Muscle of leg (tissue), 11 donors: ENCODE data around the gene CERS6. TPM values are rescaled to one million over a fixed set of nuclear protein-coding genes. Genes with fewer than 3 reads are reported as not detected.

Experiments used
- DNase-seq: peaks from one replicate; pipeline ENCODE4 v3.0.0; 2013
- H3K27ac ChIP-seq: one replicate; pipeline ENCODE4 v1.5.1; 2013; ENCODE audit warnings: mild to moderate bottlenecking, low read length, control low read depth
- H3K27me3 ChIP-seq: one replicate; pipeline ENCODE4 v1.6.1; 2013; ENCODE audit warnings: low read length; ENCODE audit not compliant: control insufficient read depth, insufficient read depth
- H3K36me3 ChIP-seq: one replicate; pipeline ENCODE4 v1.6.1; 2013; ENCODE audit warnings: low read length; ENCODE audit not compliant: control insufficient read depth, insufficient read depth
- H3K4me1 ChIP-seq: one replicate; pipeline ENCODE4 v1.6.1; 2013; ENCODE audit warnings: low read length; ENCODE audit not compliant: control insufficient read depth, insufficient read depth
- H3K4me3 ChIP-seq: one replicate; pipeline ENCODE4 v1.5.1; 2013; ENCODE audit warnings: low read length, control low read depth
- H3K9me3 ChIP-seq: replicated peaks from 2 replicates; pipeline ENCODE4 v1.6.1; 2013; ENCODE audit warnings: low read depth, low read length; ENCODE audit not compliant: control insufficient read depth
- WGBS: methylation state at CpG from one replicate; pipeline ENCODE4 v1.1.5; 2013; ENCODE audit warnings: missing lambda C conversion rate; ENCODE audit not compliant: insufficient coverage; 5-methylcytosine and 5-hydroxymethylcytosine counted together
- polyA plus RNA-seq, 8 donors: library from polyadenylated mRNA; unstranded; fragments of 120-200 nt; gene quantifications; one replicate each; pipeline versions ENCODE4 v1.2.1 to v1.2.3, GENCODE V29; 2013; ENCODE audit warnings: inconsistent platforms in 1 of 8, low replicate concordance in 1 of 8; ENCODE audit not compliant: insufficient read length in 8 of 8, insufficient read depth in 1 of 8
- total RNA-seq: library from RNA; stranded (reverse); fragments of 120-200 nt; gene quantifications from one replicate; pipeline ENCODE4 v1.2.4, GENCODE V29; 2013

CERS6 gene
- total and polyA plus RNA-seq, 9 donors: 21.2 to 54.4 (median 39.0) TPM

GRCh38 chr2:168454737-168455644, 1.1 kb upstream of the CERS6 start:
- no peak overlapping the region for H3K27ac ChIP-seq
- no peaks in the 10 kb centered on the region for H3K27me3 ChIP-seq
- no peak for DNase-seq
- peak overlapping the region; percentile 81 for H3K4me3 ChIP-seq
- 89% methylated on average over 2 of the region's 6 CpGs for WGBS
- H3K9me3 ChIP-seq: peaks cover 2% of the 10 kb centered on the region
- peaks cover 3% of the 10 kb centered on the region for H3K36me3 ChIP-seq
- H3K4me1 ChIP-seq: peaks cover 10% of the 10 kb centered on the region

DNA sequence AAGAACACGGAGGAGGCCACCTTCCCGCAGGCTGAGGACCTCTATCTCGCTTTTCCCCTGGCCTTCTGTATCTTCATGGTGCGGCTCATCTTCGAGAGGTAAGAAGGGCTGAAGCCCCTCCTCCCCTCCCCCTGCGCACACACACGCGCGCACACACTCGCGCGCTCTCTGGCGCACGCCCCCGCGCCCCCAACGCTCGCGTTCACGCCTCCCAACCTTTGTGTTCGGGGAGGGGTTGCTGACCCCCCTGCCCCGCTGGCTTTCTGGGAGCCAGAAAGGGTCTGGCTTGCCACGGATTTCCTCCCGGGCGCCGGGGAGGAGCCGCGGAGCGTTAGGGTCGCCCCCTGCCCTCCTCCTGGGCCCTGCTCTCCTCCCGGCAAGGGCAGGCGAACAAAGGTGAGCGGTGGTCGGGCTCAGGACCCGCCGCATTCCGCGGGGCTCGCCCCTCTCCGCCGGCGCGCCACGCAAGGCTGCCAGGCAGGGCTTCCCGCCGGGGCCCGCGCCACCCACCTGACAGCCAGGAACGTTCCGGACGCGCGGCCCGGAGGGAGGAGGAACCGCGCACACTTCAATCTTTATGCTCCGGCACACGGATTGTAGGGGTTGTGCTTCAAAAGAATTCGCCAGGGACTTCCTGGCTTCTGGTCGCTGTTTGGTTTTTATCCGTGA, 583 bp downstream of the CERS6 start:
- peak overlapping the region; percentile 95 for H3K4me3 ChIP-seq
- WGBS: under 1% methylated on average over 49 of the region's 61 CpGs
- peaks cover 2% of the 10 kb centered on the region for H3K9me3 ChIP-seq
- no peaks in the 10 kb centered on the region for H3K27me3 ChIP-seq
- DNase-seq: peak; percentile 72
- peaks cover 14% of the 10 kb centered on the region for H3K4me1 ChIP-seq
- H3K27ac ChIP-seq: peak overlapping the region; percentile 89
- H3K36me3 ChIP-seq: peaks cover 3% of the 10 kb centered on the region

DNA sequence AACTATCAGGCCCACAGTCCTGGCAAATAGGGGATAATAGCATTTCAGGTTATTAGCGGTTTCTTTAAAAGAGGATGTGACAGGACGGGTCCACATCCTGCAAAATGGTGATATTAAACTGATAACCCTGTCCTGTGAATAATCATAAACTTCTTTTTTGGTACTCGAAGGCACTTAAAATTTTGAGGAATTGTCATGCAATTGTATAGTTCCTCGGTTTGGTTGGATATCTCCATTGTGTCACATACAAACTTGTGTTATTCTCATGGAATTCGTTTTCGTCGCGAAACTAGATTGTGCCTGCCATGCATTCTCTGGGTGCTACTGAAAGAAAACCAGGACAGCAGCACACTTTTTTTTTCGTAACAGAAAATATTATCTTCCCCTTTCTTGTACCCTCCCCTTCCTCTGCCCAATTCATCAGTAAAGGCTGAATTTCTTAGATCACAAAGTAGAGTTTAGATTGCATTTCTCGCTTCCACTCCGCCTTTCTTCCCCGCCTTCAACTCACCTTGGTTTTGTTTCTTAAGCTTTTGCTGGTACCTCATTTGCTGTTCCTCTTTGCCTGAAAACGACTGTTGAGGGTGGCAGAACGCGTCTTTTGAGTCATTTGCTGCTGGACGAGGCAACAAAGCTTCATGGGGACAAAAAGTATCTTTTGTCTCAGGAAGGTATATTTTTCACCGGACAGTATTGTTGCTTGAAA, 1.3 kb downstream of the CERS6 start:
- Histone ChIP-seq H3K36me3 (peaks cover 3% of the 10 kb centered on the region), H3K27ac (no peak overlapping the region), H3K4me3 (peak overlapping the region; percentile 95), H3K9me3 (peaks cover 2% of the 10 kb centered on the region), H3K4me1 (peaks cover 14% of the 10 kb centered on the region), H3K27me3 (no peaks in the 10 kb centered on the region)
- peak; percentile 35 for DNase-seq
- 24% methylated on average over 6 of the region's 17 CpGs for WGBS

DNA sequence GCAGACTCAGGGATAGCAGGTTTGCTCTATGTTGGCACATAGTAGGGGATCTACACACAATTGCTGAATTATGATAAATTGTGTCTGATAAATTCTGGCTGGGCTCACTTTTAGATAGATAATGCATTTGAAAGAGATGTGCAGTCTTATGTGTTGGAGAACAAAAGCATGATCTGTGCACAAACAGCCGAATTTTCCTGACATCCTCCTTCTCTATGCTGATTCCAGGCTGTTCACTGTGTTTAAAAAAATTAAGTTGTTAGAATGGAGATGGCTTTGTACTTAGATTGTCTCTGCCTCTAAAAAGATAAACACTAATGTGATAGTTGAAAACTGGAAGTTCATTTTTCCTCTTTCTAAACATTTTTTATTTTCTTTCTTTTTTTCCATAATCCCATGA, 2.1 kb downstream of the CERS6 start:
- no CpG with 5 or more reads among the region's 1 CpG for WGBS
- peaks cover 3% of the 10 kb centered on the region for H3K36me3 ChIP-seq
- no peak overlapping the region for H3K4me3 ChIP-seq
- no peaks in the 10 kb centered on the region for H3K27me3 ChIP-seq
- H3K4me1 ChIP-seq: peaks cover 14% of the 10 kb centered on the region
- peaks cover 2% of the 10 kb centered on the region for H3K9me3 ChIP-seq
- H3K27ac ChIP-seq: no peak overlapping the region
- DNase-seq: no peak

DNA sequence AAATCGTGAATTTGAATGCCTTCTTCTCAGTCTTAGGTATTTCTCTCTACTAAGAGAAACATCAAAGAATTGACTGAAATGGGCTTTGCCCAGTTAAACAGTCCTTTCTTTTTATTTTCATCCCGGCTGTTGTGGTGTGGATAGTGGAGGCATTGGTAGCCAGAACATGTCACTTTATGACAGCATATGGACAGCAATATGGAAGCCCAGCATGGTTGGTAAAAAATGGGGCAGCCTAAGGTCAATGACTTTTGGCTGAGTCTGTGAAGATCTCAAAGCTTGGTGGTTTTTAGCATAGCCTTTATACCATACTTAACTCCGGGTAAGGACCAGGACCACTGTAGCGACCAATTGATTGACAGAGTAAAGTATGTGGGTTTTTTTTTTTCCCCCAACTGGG, 3.2 kb downstream of the CERS6 start:
- no CpG with 5 or more reads among the region's 4 CpGs for WGBS
- Histone ChIP-seq H3K36me3 (peaks cover 3% of the 10 kb centered on the region), H3K4me3 (no peak overlapping the region), H3K9me3 (peaks cover 2% of the 10 kb centered on the region), H3K27ac (no peak overlapping the region), H3K4me1 (peaks cover 14% of the 10 kb centered on the region), H3K27me3 (no peaks in the 10 kb centered on the region)
- DNase-seq: no peak

DNA sequence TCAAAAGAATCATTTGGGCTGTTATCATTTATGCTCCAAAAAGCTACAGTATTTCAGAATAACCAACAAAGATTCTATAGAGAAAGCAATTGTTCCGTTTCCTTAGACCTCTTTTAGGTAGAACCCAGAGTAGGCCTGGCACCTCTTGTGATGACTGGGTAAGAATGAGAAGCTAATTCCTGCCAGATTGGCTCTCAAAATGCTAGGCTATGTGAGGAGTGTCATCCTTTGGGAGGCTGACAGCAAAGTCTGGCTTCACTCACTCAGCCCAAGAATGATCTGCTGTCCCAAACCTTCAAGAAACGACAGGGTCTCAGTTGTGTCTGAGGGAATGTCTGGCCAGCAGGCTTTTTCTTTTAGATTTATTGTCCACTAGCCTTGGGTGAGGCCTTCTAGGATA, 4.5 kb downstream of the CERS6 start:
- no peak for DNase-seq
- H3K4me3 ChIP-seq: no peak overlapping the region
- H3K4me1 ChIP-seq: peaks cover 10% of the 10 kb centered on the region
- no peaks in the 10 kb centered on the region for H3K9me3 ChIP-seq
- no peaks in the 10 kb centered on the region for H3K27me3 ChIP-seq
- peaks cover 3% of the 10 kb centered on the region for H3K36me3 ChIP-seq
- no peak overlapping the region for H3K27ac ChIP-seq
- WGBS: no CpG with 5 or more reads among the region's 2 CpGs

DNA sequence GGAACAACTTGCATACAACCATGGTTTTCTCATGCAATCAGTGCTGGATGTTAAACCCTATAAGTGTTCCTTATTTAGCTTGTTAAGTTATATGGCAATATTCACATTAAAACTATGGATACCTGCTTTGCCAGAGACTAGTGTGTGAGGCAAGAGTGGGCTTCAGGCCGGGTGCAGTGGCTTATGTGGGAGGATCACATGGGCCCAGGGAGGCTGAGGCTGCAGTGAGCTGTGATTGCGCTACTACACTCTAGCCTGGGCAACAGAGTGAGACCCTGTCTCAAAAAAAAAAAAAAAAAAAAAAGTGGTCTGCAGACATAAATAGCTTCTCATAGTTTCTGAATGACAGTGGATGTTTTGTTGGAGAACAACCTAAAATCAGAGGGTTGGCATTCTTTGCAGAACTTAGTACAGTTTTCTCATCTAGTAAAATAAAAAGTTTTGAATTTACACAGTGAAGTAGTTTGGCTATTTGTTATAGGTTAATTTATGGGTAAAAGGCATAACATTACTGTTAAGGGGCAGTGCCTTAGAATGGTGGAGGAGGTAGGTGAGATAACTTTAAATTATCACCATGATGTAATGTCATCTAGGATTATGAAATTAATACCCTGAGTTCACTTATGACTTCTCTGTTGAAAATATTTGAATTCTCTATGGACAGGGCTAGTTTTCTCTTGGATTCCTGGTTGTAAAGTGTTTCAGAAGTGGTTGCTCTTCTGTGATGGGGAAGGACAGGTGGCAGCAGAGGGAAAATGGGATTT, 5.3 kb downstream of the CERS6 start:
- Histone ChIP-seq H3K27ac (no peak overlapping the region), H3K36me3 (peaks cover 3% of the 10 kb centered on the region), H3K4me3 (no peak overlapping the region), H3K27me3 (no peaks in the 10 kb centered on the region), H3K4me1 (peaks cover 8% of the 10 kb centered on the region), H3K9me3 (no peaks in the 10 kb centered on the region)
- WGBS: 67% methylated on average over 1 of the region's 2 CpGs
- no peak for DNase-seq

- DNase-seq: no peak
- H3K27me3 ChIP-seq: no peaks in the 10 kb centered on the region
- H3K36me3 ChIP-seq: peaks cover 3% of the 10 kb centered on the region
- H3K4me1 ChIP-seq: peaks cover 8% of the 10 kb centered on the region
- no peak overlapping the region for H3K27ac ChIP-seq
- no peak overlapping the region for H3K4me3 ChIP-seq
- no CpG with 5 or more reads among the region's 2 CpGs for WGBS
- H3K9me3 ChIP-seq: no peaks in the 10 kb centered on the region
Observed at GRCh38 chr2:168461942-168462331, 5.9 kb downstream of the CERS6 start.

DNA sequence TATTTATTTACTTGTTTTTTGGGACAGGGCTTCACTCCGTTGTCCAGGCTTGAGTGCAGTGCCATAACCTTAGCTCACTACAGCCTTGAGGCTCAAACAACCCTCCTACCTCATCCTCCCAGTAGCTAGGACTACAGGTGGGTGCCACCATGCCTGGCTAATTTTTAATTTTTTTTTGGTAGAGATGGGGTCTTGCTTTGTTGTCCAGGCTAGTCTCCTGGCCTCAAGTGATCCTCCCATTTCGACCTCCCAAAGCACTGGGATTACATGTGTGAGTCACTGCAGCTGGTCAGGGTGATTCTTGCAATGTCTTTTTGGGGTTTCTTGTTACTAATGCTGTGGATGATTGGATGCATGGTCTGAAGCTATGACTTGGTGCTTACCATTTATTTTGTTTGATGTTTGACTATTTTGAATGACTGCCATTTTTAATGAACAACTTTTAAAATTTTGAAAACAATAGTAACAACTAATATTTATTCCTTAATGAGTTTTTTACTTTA, 6.5 kb downstream of the CERS6 start:
- H3K27ac ChIP-seq: no peak overlapping the region
- DNase-seq: no peak
- no CpG with 5 or more reads among the region's 2 CpGs for WGBS
- peaks cover 4% of the 10 kb centered on the region for H3K4me1 ChIP-seq
- H3K9me3 ChIP-seq: no peaks in the 10 kb centered on the region
- no peaks in the 10 kb centered on the region for H3K27me3 ChIP-seq
- peaks cover 3% of the 10 kb centered on the region for H3K36me3 ChIP-seq
- H3K4me3 ChIP-seq: no peak overlapping the region
